ENCODE measurements around the gene RFC1. TPM values are rescaled to one million over a fixed set of nuclear protein-coding genes. Genes with fewer than 3 reads are reported as not detected.
"Not testable (repeated sequence)": the region's sequence is repeated elsewhere in the genome, so short reads cannot be mapped to it uniquely, and the experiment has no call there.

RFC1 gene
- total and polyA plus RNA-seq, 2 experiments from 2014 or later = 26.0 to 44.0 TPM

GRCh38 chr4:39304651-39305050 is 61.5 kb downstream of the RFC1 start:
- Histone ChIP-seq H3K4me2 (no peak overlapping the region), H3K4me3 (no peak overlapping the region), H3K4me1 (ENCODE audit: insufficient read depth) (no peaks in the 10 kb centered on the region), H3K27ac (no peak overlapping the region), H3K36me3 (replicated peaks; ENCODE audit: insufficient read depth, low read depth) (no peaks in the 10 kb centered on the region), H3K9me3 (ENCODE audit: low read depth) (no peaks in the 10 kb centered on the region), H4K20me1 (ENCODE audit: insufficient read depth, poor library complexity, severe bottlenecking) (no peaks in the 10 kb centered on the region), H3K79me2 (no peaks in the 10 kb centered on the region), H3K9me2 (replicated peaks; ENCODE audit: insufficient read depth) (no peaks in the 10 kb centered on the region), H2AFZ (no peak overlapping the region), H3K27me3 (no peaks in the 10 kb centered on the region)
- over 99% methylated on average over 5 of the region's 5 CpGs for WGBS (ENCODE audit: low lambda C conversion rate, missing lambda C conversion rate)
- TF ChIP-seq CTCF (IDR thresholded peaks at IDR 0.05; ENCODE audit: poor library complexity) (no peak), EZH2phosphoT487 (IDR thresholded peaks at IDR 0.05; ENCODE audit: low read depth, severe bottlenecking, unreplicated experiment) (no peak), EZH2 (IDR thresholded peaks at IDR 0.05; ENCODE audit: borderline replicate concordance) (no peak)
- DNase-seq (ENCODE audit: low spot score) = no peak

GRCh38 chr4:39303871-39304270 is 62.3 kb downstream of the RFC1 start:
- no peaks in the 10 kb centered on the region for H3K4me1 ChIP-seq (ENCODE audit: insufficient read depth)
- H3K27me3 ChIP-seq = no peaks in the 10 kb centered on the region
- DNase-seq (ENCODE audit: low spot score) = no peak
- no peaks in the 10 kb centered on the region for H4K20me1 ChIP-seq (ENCODE audit: insufficient read depth, poor library complexity, severe bottlenecking)
- no peaks in the 10 kb centered on the region for H3K9me2 ChIP-seq (replicated peaks; ENCODE audit: insufficient read depth)
- TF ChIP-seq EZH2 (IDR thresholded peaks at IDR 0.05; ENCODE audit: borderline replicate concordance) (no peak), CTCF (IDR thresholded peaks at IDR 0.05; ENCODE audit: poor library complexity) (no peak), EZH2phosphoT487 (IDR thresholded peaks at IDR 0.05; ENCODE audit: low read depth, severe bottlenecking, unreplicated experiment) (no peak)
- H3K36me3 ChIP-seq (replicated peaks; ENCODE audit: insufficient read depth, low read depth) = no peaks in the 10 kb centered on the region
- no peak overlapping the region for H3K4me3 ChIP-seq
- 90% methylated on average over 3 of the region's 3 CpGs for WGBS (ENCODE audit: low lambda C conversion rate, missing lambda C conversion rate)
- no peaks in the 10 kb centered on the region for H3K9me3 ChIP-seq (ENCODE audit: low read depth)
- no peak overlapping the region for H3K27ac ChIP-seq
- no peak overlapping the region for H2AFZ ChIP-seq
- no peak overlapping the region for H3K4me2 ChIP-seq
- H3K79me2 ChIP-seq = no peaks in the 10 kb centered on the region

- WGBS (ENCODE audit: low lambda C conversion rate, missing lambda C conversion rate) = 97% methylated on average over 1 of the region's 1 CpG
- no peak overlapping the region for H2AFZ ChIP-seq
- no peaks in the 10 kb centered on the region for H3K9me2 ChIP-seq (replicated peaks; ENCODE audit: insufficient read depth)
- H3K4me3 ChIP-seq = no peak overlapping the region
- H3K4me2 ChIP-seq = no peak overlapping the region
- no peaks in the 10 kb centered on the region for H3K9me3 ChIP-seq (ENCODE audit: low read depth)
- no peak for DNase-seq (ENCODE audit: low spot score)
- H3K36me3 ChIP-seq (replicated peaks; ENCODE audit: insufficient read depth, low read depth) = no peaks in the 10 kb centered on the region
- H4K20me1 ChIP-seq (ENCODE audit: insufficient read depth, poor library complexity, severe bottlenecking) = no peaks in the 10 kb centered on the region
- H3K27me3 ChIP-seq = no peaks in the 10 kb centered on the region
- no peak overlapping the region for H3K27ac ChIP-seq
- H3K4me1 ChIP-seq (ENCODE audit: insufficient read depth) = no peaks in the 10 kb centered on the region
- TF ChIP-seq EZH2phosphoT487 (IDR thresholded peaks at IDR 0.05; ENCODE audit: low read depth, severe bottlenecking, unreplicated experiment) (no peak), CTCF (IDR thresholded peaks at IDR 0.05; ENCODE audit: poor library complexity) (no peak), EZH2 (IDR thresholded peaks at IDR 0.05; ENCODE audit: borderline replicate concordance) (no peak)
- no peaks in the 10 kb centered on the region for H3K79me2 ChIP-seq
These were observed 63.3 kb downstream of the RFC1 start for GRCh38 chr4:39302901-39303300.

GRCh38 chr4:39295784-39296183 is 70.4 kb downstream of the RFC1 start:
- Histone ChIP-seq H4K20me1 (ENCODE audit: insufficient read depth, poor library complexity, severe bottlenecking) (peaks cover 2% of the 10 kb centered on the region), H3K27me3 (no peaks in the 10 kb centered on the region), H3K27ac (no peak overlapping the region), H3K79me2 (no peaks in the 10 kb centered on the region), H3K4me3 (no peak overlapping the region), H3K9me3 (ENCODE audit: low read depth) (no peaks in the 10 kb centered on the region), H3K36me3 (replicated peaks; ENCODE audit: insufficient read depth, low read depth) (peaks cover 3% of the 10 kb centered on the region), H3K9me2 (replicated peaks; ENCODE audit: insufficient read depth) (no peaks in the 10 kb centered on the region), H3K4me2 (no peak overlapping the region), H3K4me1 (ENCODE audit: insufficient read depth) (no peaks in the 10 kb centered on the region), H2AFZ (no peak overlapping the region)
- TF ChIP-seq EZH2phosphoT487 (IDR thresholded peaks at IDR 0.05; ENCODE audit: low read depth, severe bottlenecking, unreplicated experiment) = no peak
- no peak for TF ChIP-seq CTCF (IDR thresholded peaks at IDR 0.05; ENCODE audit: poor library complexity)
- 99% methylated on average over 8 of the region's 8 CpGs for WGBS (ENCODE audit: low lambda C conversion rate, missing lambda C conversion rate)
- DNase-seq (ENCODE audit: low spot score) = no peak

GRCh38 chr4:39292433-39292832 is 73.7 kb downstream of the RFC1 start:
- H2AFZ ChIP-seq; H3K9me3 ChIP-seq (ENCODE audit: low read depth); H3K79me2 ChIP-seq; H3K27ac ChIP-seq; H3K36me3 ChIP-seq (replicated peaks; ENCODE audit: insufficient read depth, low read depth); H4K20me1 ChIP-seq (ENCODE audit: insufficient read depth, poor library complexity, severe bottlenecking); H3K4me2 ChIP-seq; H3K4me3 ChIP-seq; DNase-seq (ENCODE audit: low spot score); H3K4me1 ChIP-seq (ENCODE audit: insufficient read depth); H3K27me3 ChIP-seq; H3K9me2 ChIP-seq (replicated peaks; ENCODE audit: insufficient read depth): not testable (repeated sequence)
- 94% methylated on average over 5 of the region's 5 CpGs for WGBS (ENCODE audit: low lambda C conversion rate, missing lambda C conversion rate)
